HG03469 (cell line): ENCODE data around the gene FAM161A.
A peak's percentile ranks its signal among the peaks of the same experiment; 100 is the strongest.
"Not testable (repeated sequence)": the region's sequence is repeated elsewhere in the genome, so short reads cannot be mapped to it uniquely, and the experiment has no call there.

Source experiments
- ATAC-seq: cut with Tn5 transposase; IDR thresholded peaks from one replicate; pipeline ENCODE4 v1.9.1; 2021; ENCODE audit warnings: mild to moderate bottlenecking, moderate library complexity, moderate number of reproducible peaks; ENCODE audit not compliant: unreplicated experiment

FAM161A gene

DNA sequence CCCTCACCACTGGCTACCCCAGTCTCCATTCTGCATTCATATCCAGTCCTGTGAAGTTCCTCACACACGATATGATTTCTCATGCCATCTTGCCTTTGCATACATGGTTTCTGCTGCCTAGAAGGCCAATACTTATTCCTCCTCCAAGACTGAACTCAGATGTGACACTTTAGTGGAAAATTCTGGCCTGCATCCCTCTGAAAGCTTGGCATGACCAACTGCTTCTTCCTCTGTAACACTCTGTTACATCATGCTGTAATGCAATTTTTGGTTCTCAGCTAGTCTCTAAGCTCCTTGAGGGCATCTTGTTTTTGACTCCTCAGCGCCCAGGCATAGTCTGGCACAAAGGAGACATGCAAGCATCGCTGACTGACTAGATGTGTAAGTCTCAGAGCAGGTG, 12.6 kb downstream of the FAM161A start:
- no peak for ATAC-seq

DNA sequence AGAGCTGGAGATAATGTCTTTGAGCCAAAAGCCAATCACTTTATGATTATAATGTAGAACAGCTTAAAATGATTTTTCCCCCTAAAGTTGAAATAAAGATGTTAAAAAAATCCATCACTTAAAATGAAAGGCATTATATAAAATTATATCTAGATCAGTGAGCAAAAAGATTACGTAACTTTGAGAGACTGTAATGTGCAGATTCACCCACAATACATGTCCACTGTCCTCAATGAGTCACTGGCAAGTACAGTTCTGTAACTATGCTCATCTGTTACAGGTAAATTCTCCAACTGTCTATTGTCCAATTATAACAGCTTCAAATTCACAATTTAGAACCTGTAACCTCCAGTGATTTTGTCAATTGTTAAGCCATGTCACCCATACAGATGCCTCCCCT, 19.0 kb downstream of the FAM161A start:
- no peak for ATAC-seq

DNA sequence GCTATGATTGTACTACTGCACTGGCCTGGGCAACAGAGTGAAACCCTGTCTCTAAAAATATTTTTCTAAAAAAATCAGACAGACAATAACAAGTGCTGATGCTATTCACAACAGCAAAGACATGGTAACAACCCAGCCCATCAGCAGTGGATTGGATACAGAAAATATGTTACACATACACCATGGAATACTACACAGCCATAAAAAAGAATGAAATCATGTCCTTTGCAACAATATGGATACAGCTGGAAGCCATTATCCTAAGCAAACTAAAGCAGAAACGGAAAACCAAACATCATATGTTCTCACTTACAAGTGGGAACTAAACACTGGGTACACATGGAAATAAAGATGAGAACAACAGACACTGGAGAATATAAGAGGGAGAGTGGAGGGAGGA, 19.9 kb downstream of the FAM161A start:
- ATAC-seq, result no peak

DNA sequence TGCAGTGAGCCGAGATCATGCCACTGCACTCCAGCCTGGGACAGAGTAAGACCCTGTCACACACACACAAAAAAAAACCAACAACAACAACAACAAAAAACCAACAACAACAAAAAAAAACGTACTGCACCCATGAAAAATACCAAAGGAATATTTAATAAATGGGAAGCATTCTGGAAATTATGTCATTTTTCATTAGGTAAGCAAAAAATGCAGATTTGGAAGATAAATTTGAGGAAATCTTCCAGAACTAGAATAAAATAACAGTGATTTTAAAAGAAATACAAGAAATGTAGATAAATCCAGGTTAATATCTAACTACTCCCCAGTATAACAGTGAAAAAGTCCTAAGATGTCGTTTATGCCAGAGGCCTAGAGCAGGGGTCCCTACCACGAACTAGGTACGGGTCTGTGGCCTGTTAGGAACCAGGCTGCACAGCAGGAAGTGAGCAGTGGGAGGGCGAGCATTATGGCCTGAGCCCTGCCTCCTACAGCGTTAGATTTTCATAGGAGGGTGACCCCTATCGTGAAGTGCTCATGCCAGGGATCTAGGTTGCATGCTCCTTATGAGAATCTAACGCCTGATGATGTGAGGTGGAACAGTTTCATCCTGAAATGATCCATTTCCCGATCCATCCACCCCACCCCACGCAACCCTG, 21.5 kb downstream of the FAM161A start:
- no peak for ATAC-seq

DNA sequence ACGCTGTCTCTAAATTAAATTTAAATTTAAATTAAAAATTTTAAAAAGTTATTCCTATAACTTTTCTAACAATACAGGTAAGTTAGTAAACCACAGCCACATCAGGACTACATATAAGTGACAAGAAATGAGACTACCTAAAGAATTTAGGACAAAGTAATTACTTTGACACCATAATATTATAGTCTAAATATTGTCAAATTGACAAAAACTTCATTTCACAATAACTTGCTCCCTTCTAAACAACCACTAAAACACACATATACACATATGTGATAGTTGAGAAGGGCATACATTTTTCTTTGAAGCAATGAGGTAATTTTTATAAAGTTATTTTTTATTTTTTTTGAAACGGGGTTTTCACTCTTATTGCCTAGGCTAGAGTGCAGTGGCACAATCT, 31.6 kb downstream of the FAM161A start:
- ATAC-seq, result no peak

DNA sequence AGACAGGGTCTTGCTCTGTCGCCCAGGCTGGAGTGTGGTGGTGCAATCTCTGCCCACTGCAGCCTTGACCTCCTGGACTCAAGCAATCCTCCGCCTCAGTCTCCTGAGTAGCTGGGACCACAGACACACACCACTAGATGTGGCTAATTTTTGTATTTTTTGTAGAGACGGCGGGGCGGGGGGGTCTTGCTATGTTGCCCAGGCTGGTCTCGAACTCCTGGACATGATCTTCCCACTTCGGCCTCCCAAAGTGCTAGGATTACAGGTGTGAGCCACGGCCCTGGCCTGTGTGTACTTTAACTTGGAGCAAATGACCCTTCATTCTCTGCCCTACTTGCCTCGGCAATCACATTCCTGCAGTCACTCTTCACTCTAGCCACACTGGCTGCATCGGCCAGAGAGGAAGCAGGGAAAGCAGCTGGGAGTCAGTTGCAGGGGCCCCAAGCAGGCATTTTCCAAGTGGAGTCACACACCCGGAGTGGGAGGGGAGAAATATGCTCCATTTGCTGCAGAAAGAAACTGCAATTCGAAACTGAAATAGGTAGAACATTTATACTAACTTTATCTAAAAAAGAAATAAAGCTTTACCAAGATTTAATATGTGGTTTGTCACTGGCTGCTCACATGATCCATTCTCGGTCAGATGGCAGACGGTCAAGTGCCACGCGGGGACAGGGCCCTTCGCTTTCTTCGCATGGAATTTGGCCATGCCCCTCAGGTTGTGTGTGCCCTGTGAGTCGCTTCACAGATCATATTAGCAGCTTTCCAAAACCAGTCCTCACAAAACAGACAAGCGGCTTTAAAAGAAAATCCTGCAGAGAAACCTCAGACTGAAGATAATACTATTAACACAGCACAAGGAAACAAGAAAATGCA, 37.1 kb downstream of the FAM161A start:
- ATAC-seq, result no peak

DNA sequence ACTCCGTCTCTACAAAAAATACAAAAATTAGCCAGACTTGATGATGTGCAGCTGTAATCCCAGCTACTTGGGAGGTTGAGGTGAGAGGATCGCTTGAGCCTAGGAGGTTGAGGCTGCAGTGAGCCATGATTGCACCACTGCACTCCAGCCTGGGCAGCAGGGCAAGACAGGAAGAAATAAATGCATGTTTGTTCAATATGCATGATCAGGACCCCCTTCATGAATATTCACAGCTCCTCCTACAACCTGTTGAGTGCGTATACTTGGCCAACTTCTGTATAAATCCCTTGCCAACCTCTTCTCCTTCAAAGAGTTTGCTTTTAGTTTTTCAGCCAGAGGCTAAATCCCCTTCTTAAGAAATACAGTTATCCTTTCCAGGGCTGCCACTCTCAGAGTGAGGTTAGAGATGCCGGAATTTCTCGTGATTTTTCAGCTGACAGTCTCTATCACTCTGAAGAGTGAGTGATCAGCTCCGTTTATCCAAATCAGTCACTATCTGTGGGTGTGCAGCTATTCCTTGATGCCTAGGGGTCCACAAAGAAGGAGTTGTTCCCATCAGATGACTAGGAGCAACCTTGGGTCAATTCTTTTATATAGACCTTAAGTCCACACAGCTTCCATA, 39.2 kb downstream of the FAM161A start:
- ATAC-seq, result no peak

DNA sequence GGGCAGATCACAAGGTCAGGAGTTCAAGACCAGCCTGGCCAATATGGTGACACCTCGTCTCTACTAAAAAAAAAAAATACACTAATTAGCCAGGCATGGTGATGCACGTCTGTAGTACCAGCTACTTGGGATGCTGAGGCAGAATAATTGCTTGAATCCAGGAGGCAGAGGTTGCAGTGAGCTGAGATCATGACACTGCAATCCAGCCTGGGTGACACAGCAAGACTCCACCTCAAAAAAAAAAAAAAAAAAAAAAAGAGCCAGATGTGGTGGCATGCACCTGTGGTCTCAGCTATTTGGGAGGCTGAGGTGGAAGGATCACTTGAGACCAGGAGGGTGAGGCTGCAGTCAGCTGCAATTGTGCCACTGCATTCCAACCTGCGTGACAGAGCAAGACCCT, 40.5 kb downstream of the FAM161A start:
- ATAC-seq, result not testable (repeated sequence)

DNA sequence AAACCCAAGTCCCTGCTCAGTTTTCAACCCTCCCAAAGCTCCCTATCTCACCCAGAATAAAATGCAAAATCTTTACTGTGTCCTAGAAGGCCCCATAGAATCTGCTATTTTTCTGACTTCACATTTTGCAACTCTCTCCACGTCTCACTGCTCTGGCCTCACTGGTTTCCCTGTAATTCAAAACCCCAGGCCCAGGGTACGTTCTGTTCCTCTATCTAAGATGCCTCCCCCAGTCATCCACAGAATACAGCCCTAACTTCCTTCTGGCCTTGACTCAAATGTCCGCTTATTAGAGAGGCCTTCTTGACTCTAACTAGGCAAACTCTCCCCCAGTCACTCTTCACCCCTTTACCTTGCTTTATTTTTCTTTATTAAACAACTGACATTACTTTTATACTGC, 42.0 kb downstream of the FAM161A start:
- ATAC-seq, result no peak

DNA sequence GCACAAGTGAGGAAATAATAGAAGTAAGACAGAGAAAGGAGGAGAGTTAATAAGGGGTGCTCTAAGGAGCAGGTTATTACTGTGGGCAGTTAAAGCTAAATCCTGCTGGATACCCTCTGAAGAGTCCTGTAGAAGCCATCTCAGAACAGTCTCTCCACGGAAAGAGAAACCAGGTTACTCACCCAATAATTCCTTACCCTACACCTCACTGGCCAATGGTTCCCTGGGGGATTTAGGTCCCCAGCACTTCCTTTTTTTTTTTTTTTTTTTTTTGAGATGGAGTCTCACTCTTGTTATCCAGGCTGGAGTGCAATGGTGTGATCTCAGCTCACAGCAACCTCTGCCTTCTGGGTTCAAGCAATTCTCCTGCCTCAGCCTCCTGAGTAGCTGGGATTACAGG, 43.7 kb downstream of the FAM161A start:
- ATAC-seq, result not testable (repeated sequence)

DNA sequence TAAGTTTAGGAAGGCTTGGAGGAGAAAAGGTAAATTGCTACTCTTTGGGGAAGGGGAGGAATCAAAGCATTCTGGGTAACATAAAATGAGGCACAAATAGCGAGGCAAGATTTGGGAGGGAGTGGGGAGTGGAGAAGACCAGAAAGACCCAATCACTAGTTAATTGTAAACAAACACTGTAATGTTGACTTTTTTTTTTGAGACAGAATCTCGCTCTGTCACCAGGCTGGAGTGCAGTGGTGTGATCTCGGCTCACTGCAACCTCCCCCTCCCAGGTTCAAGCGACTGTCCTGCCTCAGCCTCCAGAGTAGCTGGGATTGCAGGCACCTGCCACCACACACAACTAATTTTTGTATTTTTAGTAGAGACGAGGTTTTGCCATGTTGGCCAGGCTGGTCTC, 45.2 kb downstream of the FAM161A start:
- ATAC-seq, result not testable (repeated sequence)

DNA sequence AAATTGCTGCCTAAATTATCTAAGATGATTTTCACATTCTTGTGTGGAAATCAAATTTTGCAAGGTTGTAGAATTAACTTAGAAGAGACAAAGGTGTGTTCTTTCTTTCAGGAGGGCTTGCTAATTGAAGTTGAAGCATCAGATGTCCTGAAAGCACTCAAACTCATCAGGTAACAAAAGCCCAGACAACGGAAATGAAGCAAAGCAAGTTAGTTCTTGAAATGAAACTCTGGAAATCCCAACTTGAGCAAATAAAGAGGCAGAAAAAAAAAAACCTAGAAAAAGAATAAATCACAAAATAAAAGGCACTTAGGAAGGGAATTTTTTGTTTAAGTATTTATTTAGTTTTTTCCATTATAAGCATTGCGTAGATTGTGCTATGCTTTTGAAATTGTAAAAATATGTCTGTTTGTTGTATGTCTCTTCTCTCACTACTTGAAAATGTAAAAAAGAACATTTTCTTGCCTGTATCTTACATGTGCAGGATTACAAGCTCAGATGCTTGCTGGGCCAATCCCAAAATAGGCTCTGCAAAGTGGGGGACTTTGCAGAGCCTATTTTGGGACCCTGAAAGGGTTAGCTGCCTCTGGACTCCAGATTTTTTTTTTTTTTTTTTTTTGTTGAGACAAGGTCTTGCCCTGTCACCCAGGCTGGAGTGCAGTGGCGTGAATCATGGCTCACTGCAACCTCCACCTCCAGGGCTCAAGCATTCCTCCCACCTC, 46.7 kb downstream of the FAM161A start:
- no peak for ATAC-seq

DNA sequence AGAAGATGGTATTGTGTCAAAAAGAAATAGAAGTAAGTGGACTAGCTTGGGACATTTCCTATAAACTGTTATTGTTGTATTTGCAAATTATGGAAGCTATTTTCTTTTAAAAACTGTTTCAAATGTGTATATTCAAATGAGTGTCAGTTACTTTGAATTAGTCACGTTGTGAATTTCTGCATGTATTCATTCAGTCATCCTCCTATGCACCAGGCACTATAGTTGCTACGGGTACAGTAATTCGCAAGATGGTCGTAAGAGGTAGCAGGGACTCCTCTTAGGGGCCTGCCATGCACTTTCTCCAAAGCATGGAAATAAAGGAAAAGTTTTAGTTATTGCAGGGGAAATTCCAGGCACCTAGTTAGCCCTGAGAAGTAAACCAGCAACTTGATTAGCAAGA, 51.3 kb downstream of the FAM161A start:
- no peak for ATAC-seq

DNA sequence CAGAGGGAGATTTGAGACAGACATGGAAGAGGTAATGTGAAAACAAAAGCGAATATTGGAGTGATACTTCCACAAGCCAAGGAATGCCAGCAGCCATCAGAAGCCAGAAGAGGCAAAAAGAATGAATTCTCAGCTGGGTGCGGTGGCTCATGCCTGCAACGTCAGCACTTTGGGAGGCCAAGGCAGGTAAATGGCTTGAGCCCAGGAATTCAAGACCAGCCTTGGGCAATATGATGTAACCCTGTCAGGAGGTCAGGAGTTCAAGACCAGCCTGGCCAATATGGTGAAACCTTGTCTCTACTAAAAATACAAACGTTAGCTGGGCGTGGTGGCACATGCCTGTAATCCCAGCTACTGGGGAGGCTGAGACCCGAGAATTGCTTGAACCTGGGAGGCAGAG, 54.8 kb downstream of the FAM161A start:
- no peak for ATAC-seq

DNA sequence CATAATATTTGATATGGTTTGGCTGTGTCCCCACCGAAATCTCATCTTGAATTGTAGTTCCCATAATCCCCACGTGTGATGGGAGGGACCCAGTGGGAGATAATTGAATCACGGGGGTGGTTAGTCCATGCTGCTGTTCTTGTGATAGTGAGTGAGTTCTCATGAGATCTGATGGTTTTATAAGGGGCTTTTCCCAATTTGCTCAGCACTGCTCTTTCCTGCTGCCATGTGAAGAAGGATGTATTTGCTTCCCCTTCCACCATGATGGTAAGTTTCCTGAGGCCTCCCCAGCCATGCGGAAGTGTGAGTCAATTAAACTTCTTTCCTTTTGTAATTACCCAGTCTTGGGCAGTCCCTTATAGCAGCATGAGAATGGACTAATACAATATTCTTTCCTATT, 56.4 kb downstream of the FAM161A start:
- ATAC-seq, result not testable (repeated sequence)

DNA sequence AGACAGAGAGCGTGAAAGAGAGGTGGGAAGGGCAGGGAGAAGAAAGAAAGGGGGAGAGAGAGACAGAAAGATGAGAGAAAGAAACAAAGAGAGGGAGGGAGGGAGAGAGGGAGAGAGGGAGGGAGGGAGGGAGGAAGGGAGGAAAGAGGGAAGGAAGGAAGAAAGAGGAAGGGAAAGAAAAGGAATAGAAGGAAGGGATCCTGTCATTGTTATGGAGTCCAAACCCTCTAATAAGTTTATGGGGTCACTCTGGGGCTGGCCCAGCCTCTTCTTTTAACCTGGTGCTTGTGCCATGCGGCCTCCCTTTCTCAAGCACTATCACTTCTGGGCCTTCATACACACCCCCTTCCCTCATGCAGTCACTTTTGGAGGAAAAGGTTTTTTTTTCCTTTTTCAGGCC, 58.5 kb downstream of the FAM161A start:
- ATAC-seq, result no peak

DNA sequence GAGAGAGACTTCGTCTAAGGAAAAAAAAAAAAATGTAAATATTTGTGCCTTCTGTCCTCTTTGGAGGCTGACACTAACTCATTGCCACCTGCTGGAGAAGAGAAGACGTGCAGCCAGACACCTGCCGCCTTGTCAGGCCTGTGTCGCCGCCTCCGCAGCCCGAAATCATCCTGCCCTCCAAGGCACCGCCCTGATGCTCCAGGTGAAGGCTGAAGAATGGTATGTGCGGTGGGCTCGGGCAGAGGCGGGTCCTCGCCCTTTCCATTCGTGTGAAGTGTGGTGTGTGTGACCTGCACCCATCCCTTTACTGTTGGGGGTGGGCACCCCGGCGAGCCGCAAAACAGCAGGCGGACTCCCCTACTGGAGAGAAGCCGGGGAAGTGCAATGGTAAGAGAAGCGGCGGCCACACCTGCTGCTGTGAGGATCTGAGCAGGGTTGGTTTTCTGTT, 60.4 kb downstream of the FAM161A start:
- peak; percentile 56 for ATAC-seq

DNA sequence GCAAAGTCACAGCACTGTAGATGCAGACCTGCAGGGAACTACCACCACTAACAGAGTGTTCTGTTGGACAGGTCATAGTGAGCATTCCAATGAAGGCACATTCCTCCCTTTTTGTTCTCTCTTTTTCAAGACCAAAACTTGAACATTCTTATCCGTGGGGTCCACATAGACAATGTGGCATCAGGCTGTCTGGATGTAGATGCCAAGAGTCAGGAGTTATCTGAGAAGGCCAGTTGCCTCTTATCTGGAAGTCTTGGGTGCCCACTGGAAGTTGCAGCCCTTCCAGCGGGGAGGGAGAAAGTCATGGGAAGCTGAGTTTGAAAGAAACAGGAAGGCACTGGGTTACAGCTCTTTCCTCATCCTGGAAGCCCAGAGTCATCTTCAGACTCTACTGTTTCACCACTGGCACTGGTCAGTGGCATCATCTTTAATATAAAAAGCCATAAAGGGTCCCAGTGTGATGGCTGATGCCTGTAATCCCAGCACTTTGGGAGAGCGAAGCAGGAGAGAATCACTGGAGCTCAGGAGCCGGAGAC, 61.4 kb downstream of the FAM161A start:
- ATAC-seq, result no peak

DNA sequence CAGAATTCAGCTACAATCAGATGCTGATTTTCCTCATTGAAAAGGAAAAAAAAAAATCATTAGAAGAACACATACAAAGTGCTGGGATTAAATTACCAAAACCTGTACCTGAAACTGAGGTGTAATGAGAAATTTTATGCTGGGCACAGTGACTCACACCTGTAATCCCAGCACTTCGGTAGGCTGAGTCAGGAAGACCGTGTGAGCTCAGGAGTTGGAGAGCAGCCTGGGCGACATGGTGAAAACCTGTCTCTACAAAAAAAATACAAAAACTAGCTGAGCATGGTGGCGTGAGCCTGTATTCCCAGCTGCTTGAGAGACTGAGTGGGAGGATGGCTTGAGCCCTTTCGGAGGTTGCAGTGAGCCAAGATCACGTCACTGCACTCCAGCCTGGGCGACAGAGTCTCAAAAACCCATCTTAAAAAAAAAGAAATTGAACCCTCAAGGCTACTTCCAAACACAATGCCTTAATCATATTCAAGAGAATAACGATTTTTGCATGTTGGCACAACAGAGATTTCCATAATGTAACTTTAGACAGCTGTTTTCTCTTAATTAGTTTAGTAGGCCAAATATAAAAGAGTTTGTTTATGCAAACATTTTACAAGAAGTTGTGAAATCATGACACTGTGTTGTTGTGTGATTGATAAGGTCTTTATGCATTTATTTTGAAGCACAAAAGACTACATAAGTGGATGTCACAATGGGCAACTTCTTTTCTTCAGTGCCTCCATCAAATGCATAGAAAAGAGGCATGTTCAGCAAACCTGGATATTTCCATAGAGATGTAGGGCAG, 63.9 kb downstream of the FAM161A start:
- ATAC-seq, result no peak

DNA sequence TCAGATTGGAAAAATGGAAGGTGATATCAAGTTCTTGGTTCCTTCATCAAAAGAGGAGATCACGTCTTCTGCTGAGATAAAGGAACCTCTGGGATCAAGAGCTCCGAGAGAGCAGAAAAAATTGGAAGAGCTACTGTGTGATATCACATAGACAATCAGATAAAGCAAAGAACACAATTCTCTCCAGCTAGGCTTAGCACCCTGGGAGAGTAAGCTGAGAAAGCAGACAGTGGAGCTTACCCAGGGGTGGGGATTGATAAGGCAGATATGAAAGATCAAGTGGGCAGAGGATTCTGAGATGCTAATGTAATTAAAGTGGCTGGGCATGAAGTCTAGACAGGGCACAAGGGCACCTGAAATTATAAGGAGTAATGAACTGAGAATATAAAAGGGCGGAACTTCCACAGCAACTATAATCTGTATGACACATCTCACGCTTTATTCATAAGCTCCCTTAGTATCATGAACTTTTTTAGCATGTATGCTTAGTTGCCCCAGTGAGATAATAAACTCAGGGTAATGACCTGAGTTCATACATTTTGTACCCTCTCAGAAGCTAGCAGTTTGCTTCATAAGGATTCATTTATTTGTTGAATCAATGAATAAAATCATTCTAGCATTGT, 65.8 kb downstream of the FAM161A start:
- ATAC-seq, result no peak
